Loucy (cell line): Measurements from ENCODE around the gene TMEM203.

ENCODE experiments used
- H2AFZ ChIP-seq: fragments of 200-600 bp; sonication (generic); 2 replicates; pipeline ENCODE4 v1.6.0; 2016; ENCODE audit warnings: antibody characterized with exemption, mild to moderate bottlenecking, low read length, moderate library complexity
- H3F3A ChIP-seq: fragments of 200-600 bp; 2 replicates; pipeline ENCODE4 v1.6.0; 2016; ENCODE audit warnings: antibody characterized with exemption, low read depth, mild to moderate bottlenecking
- H3K27me3 ChIP-seq: fragments of 200-600 bp; sonication (generic); 2 replicates; pipeline ENCODE4 v1.6.1; 2014; ENCODE audit warnings: low read length, mild to moderate bottlenecking; ENCODE audit not compliant: insufficient read depth, poor library complexity, severe bottlenecking
- H3K36me3 ChIP-seq: fragments of 200-600 bp; sonication (generic); 2 replicates; pipeline ENCODE4 v1.6.1; 2016; ENCODE audit warnings: low read length; ENCODE audit not compliant: insufficient read depth
- H3K4me1 ChIP-seq: fragments of 200-600 bp; sonication (generic); 2 replicates; pipeline ENCODE4 v1.5.1; 2014; ENCODE audit warnings: low read length, mild to moderate bottlenecking; ENCODE audit not compliant: insufficient read depth, poor library complexity, severe bottlenecking
- H3K4me2 ChIP-seq: fragments of 200-600 bp; sonication (generic); 2 replicates; pipeline ENCODE4 v1.6.0; 2014; ENCODE audit warnings: antibody characterized with exemption, low read length, low read depth, mild to moderate bottlenecking; ENCODE audit not compliant: poor library complexity, severe bottlenecking
- H3K4me3 ChIP-seq: fragments of 200-600 bp; sonication (generic); 2 replicates; pipeline ENCODE4 v1.5.1; 2014; ENCODE audit warnings: low read length, mild to moderate bottlenecking, mixed read lengths; ENCODE audit not compliant: poor library complexity, severe bottlenecking
- H3K79me2 ChIP-seq: fragments of 200-600 bp; sonication (generic); 2 replicates; pipeline ENCODE4 v1.6.1; 2014; ENCODE audit warnings: low read length; ENCODE audit not compliant: insufficient read depth
- H3K9ac ChIP-seq: fragments of 200-600 bp; sonication (generic); 2 replicates; pipeline ENCODE4 v1.6.0; 2014; ENCODE audit warnings: mild to moderate bottlenecking, low read depth, low read length, moderate library complexity; ENCODE audit not compliant: poor library complexity, severe bottlenecking
- H3K9me2 ChIP-seq: fragments of 200-600 bp; sonication (generic); replicated peaks from 2 replicates; pipeline ENCODE4 v1.6.1; 2016; ENCODE audit warnings: low read depth, low read length, mixed read lengths
- H3K9me3 ChIP-seq: fragments of 200-600 bp; sonication (generic); 2 replicates; pipeline ENCODE4 v1.6.1; 2014; ENCODE audit warnings: mild to moderate bottlenecking, antibody characterized with exemption, low read length, low read depth; ENCODE audit not compliant: insufficient read depth
- H4K20me1 ChIP-seq: fragments of 200-600 bp; sonication (generic); 2 replicates; pipeline ENCODE4 v1.6.0; 2014; ENCODE audit warnings: antibody characterized with exemption, low read length, mild to moderate bottlenecking; ENCODE audit not compliant: insufficient read depth, poor library complexity, severe bottlenecking
- EZH2phosphoT487 ChIP-seq: fragments of 200-600 bp; IDR thresholded peaks from 2 replicates; pipeline ENCODE4 v1.6.1; 2018; ENCODE audit warnings: antibody characterized with exemption, mild to moderate bottlenecking, moderate library complexity, borderline replicate concordance
- TF ChIP-seq, protein P1 (sequence below): fragments of 200-600 bp; sonication (generic); conservative IDR thresholded peaks from 2 replicates; pipeline ENCODE4 v1.5.1; 2014; ENCODE audit warnings: mild to moderate bottlenecking, antibody characterized with exemption, low read length

The TMEM203 gene

DNA sequence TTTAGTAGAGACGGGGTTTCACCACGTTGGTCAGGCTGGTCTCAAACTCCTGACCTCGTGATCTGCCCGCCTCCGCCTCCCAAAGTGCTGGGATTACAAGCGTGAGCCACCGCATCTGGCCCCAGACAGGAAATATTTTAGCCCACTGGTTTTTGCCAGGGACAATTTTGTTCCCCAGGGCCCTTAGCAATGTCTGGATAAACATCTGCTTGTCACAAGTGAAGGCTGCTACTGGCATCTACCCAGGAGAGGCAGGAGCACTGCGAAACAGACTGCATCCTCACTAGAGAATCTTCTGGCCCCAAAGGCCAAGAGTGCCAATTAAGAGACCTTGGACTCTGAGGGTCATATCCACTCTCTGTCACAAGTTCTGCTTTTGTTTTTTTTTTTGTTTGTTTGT lies 2.5 kb downstream of the TMEM203 start:
- Histone ChIP-seq H3K4me3 (no peak overlapping the region), H3K79me2 (peaks cover 78% of the 10 kb centered on the region), H3K27me3 (no peaks in the 10 kb centered on the region), H3K36me3 (no peaks in the 10 kb centered on the region), H2AFZ (no peak overlapping the region), H3F3A (no peaks in the 10 kb centered on the region), H3K9ac (no peak overlapping the region), H4K20me1 (peaks cover 36% of the 10 kb centered on the region), H3K9me2 (no peaks in the 10 kb centered on the region), H3K9me3 (no peaks in the 10 kb centered on the region), H3K4me2 (no peak overlapping the region), H3K4me1 (peaks cover 44% of the 10 kb centered on the region)
- TF ChIP-seq, protein P1, sequence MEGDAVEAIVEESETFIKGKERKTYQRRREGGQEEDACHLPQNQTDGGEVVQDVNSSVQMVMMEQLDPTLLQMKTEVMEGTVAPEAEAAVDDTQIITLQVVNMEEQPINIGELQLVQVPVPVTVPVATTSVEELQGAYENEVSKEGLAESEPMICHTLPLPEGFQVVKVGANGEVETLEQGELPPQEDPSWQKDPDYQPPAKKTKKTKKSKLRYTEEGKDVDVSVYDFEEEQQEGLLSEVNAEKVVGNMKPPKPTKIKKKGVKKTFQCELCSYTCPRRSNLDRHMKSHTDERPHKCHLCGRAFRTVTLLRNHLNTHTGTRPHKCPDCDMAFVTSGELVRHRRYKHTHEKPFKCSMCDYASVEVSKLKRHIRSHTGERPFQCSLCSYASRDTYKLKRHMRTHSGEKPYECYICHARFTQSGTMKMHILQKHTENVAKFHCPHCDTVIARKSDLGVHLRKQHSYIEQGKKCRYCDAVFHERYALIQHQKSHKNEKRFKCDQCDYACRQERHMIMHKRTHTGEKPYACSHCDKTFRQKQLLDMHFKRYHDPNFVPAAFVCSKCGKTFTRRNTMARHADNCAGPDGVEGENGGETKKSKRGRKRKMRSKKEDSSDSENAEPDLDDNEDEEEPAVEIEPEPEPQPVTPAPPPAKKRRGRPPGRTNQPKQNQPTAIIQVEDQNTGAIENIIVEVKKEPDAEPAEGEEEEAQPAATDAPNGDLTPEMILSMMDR: no peak
- TF ChIP-seq EZH2phosphoT487: no peak

DNA sequence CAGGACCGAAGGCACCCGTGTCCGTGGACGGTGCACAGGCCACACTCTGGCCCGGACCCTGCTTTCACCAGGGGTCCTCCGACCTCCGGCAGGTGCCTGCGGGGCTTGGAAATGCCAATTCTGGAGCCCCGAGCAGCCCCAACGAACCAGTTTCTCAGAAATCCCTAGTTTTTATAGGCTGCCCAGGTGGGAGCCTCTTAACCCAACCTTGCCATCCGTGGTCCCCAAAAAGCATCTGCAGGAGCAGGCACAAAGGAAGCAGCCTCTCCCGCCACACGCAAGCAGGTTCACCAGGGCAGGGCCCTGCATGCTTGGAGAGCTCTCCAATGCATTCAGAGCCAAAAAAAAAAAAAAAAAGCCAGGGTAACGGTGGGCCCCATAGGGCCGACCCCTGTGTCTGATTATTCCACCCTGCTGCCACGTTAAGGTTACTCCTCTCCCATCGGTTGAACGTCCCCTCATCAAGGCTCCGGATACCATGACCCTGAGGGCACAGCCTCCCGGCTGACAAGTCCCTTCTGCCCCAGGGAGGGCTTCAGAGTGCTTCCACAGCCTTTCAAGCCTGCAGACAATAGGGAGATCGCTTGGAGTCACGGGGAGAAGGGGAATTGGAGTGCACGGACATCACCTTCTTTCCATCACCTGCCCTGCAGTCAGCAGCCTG lies 4.1 kb downstream of the TMEM203 start:
- Histone ChIP-seq H3K4me1 (peaks cover 37% of the 10 kb centered on the region), H3K4me2 (peak overlapping the region; percentile 83), H2AFZ (no peak overlapping the region), H3K36me3 (no peaks in the 10 kb centered on the region), H3F3A (no peaks in the 10 kb centered on the region), H3K9ac (peak overlapping the region; percentile 89), H3K9me2 (no peaks in the 10 kb centered on the region), H3K79me2 (peaks cover 70% of the 10 kb centered on the region), H4K20me1 (peaks cover 29% of the 10 kb centered on the region), H3K4me3 (peak overlapping the region; percentile 85), H3K27me3 (no peaks in the 10 kb centered on the region), H3K9me3 (no peaks in the 10 kb centered on the region)
- TF ChIP-seq, protein P1: no peak
- no peak for TF ChIP-seq EZH2phosphoT487

DNA sequence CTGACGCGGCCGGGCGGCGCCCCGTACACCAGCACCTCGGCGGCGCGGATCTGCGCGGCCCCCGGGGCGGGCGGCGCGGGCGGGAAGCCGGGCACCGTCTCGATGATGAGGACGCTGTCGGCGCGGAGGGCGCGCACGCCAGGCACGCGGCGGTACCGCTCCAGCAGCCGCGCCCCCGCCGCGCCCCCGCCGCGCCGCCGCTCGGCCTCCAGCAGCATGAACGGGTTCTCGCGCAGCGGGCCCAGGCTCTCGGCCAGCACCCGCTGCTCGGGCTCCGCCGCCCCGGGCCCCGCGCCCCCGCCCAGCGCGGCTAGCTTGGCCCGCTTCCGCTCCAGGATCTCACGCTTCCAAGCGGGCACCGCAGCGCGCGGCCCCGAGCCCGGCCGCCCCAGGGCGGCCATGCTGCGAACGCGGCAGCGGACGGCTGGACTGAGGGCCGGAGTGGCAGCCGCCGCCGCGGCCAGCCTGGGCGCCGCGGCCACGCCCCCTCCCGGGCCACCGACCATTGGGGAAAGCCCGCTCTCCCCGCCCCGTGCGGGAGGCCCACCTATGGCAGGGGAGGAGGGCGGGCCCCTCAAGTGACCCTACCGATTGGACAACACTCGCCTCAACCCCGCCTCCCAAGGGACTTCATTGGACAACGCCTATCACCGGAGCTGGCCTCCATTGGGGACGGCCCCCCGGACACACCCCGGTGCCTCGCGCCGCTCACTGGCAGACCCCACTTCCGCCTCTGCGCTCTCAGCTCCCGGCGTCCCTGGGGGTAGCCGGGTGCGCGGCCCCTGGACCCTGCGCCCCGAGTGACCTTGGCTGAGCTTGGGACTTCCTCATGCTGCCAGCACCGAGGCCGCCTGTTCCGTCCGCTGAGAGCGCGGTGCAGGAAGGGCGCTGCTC lies 4.9 kb downstream of the TMEM203 start, which contains the start of gene TPRN:
TPRN (minus strand) TSS at position 431 of the 894 bp plus-strand sequence; CDS start at position 401, 30 bp downstream.
- TF ChIP-seq, protein P1: no peak
- TF ChIP-seq EZH2phosphoT487: no peak
- no peak within 1 kb of the TSS for H2AFZ ChIP-seq
- no peaks in the 10 kb centered on the region for H3F3A ChIP-seq
- peaks cover 25% of the 10 kb centered on the region for H4K20me1 ChIP-seq
- no peaks in the 10 kb centered on the region for H3K27me3 ChIP-seq
- H3K79me2 ChIP-seq: peaks cover 62% of the 10 kb centered on the region
- no peaks in the 10 kb centered on the region for H3K9me2 ChIP-seq
- no peaks in the 10 kb centered on the region for H3K36me3 ChIP-seq
- H3K9me3 ChIP-seq: no peaks in the 10 kb centered on the region
- H3K4me1 ChIP-seq: peaks cover 37% of the 10 kb centered on the region
- H3K4me3 ChIP-seq: peak within 1 kb of the TSS; percentile 85
- H3K4me2 ChIP-seq: peak within 1 kb of the TSS; percentile 83
- peak within 1 kb of the TSS; percentile 89 for H3K9ac ChIP-seq
